GM12892 (cell line): ENCODE data around the gene HEPHL1.

Experiments
- POLR2A ChIP-seq: IDR thresholded peaks from 2 replicates; pipeline ENCODE4 v1.6.1; 2011; ENCODE audit warnings: low read depth, low read length, control low read depth
- POLR2AphosphoS5 ChIP-seq: IDR thresholded peaks from 2 replicates; pipeline ENCODE4 v1.6.1; 2011; ENCODE audit warnings: low read depth, low read length, control low read depth

DNA sequence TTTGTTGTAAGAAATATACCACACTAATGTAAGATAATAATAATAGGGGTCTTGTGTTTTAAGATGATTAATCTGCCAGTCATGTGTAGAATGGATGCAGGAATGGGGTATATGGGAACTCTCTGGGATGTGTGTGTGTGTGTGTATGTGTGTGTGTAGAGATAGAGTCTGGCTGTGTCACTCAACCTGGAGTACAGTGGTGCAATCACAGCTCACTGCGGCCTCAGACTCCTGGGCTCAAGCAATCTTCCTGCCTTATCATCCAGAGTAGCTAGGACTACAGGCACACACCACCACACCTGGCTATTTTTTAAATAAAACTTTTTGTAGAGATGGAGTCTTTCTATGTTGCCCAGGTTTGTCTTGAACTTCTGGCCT, 96.0 kb downstream of the HEPHL1 start:
- TF ChIP-seq POLR2AphosphoS5 (no peak), POLR2A (no peak)
